Endothelial cell (in vitro differentiated cells): ENCODE results near the gene NEUROG2. TPM values are rescaled to one million over a fixed set of nuclear protein-coding genes. Genes with fewer than 3 reads are reported as not detected.

ENCODE experiments used
- DNase-seq: peaks from one replicate; pipeline ENCODE4 v3.0.0; 2021; ENCODE audit warnings: low spot score
- H3K27ac Mint-ChIP-seq: one replicate; pipeline ENCODE4 v1.8.0; 2021; ENCODE audit warnings: mixed read lengths, inconsistent platforms; ENCODE audit not compliant: unreplicated experiment
- H3K27me3 Mint-ChIP-seq: one replicate; pipeline ENCODE4 v1.8.0; 2021; ENCODE audit warnings: mild to moderate bottlenecking, moderate library complexity, mixed read lengths, inconsistent platforms; ENCODE audit not compliant: unreplicated experiment
- H3K36me3 Mint-ChIP-seq: one replicate; pipeline ENCODE4 v1.8.0; 2021; ENCODE audit warnings: mild to moderate bottlenecking, low read depth, mixed read lengths, inconsistent platforms; ENCODE audit not compliant: unreplicated experiment
- H3K4me1 Mint-ChIP-seq: one replicate; pipeline ENCODE4 v1.8.0; 2021; ENCODE audit warnings: mild to moderate bottlenecking, mixed read lengths, inconsistent platforms; ENCODE audit not compliant: unreplicated experiment
- H3K4me3 Mint-ChIP-seq: one replicate; pipeline ENCODE4 v1.8.0; 2021; ENCODE audit warnings: mild to moderate bottlenecking, mixed read lengths, inconsistent platforms; ENCODE audit not compliant: unreplicated experiment
- H3K9me3 Mint-ChIP-seq: one replicate; pipeline ENCODE4 v1.8.0; 2021; ENCODE audit warnings: mixed read lengths, inconsistent platforms; ENCODE audit not compliant: unreplicated experiment
- total RNA-seq: library from RNA; stranded (reverse); fragmentation: NEBNext Ultra II Directional; extraction: Animal tissue kit (Norgen Biotek cat#: 25700); gene quantifications from one replicate; pipeline ENCODE4 v1.2.1, GENCODE V29; 2021; ENCODE audit not compliant: unreplicated experiment
- TF ChIP-seq, protein P1 (sequence below): fragments of 200-600 bp; sonication (generic); IDR thresholded peaks from one replicate; pipeline ENCODE4 v1.5.0; 2021; ENCODE audit warnings: antibody characterized with exemption; ENCODE audit not compliant: unreplicated experiment

The NEUROG2 gene
- total RNA-seq, 1 donor from 2014 or later: not detected

DNA sequence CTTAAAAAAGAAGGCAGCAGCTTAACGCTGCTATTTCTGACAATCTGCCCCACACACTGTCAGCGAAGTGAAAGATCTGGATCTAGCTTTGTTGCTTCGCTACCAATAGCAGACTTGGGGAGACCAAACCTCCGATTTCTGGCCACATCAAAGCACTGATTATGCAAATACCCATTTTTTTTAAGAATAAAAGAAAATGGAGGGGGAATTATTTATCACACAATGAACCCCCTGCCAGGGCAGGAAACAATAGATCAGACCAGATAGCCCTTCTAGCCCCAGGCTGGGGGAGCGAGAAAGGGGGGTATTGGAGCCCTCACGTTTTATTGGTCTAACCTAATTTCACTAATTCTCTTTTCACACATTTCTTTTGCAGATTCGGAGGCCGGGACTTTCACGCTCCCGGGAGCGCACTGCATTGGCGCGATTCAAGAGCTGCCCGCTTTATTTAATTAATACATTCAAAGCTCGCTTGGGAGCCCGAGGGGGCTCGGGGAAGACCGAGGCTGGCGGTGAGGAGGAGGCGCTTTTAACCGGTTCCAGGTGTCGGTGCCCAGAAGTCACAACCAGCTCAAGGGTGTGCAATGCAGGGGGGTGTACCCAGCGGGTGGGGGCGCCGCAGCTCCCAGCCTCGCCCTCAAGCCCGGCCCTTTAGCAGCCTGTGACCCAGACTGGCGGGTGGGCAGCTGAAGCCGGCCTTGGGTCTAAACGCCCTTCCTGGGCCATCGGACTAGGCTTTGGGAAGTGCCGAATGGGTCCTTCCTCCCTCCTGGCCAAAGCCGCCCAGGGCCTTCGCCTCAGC, 5.5 kb downstream of the NEUROG2 start:
- no peak overlapping the region for H3K4me3 Mint-ChIP-seq
- no peak for DNase-seq

GRCh38 chr4:112509243-112510141, 6.5 kb downstream of the NEUROG2 start:
- Mint-ChIP-seq H3K4me3 (no peak overlapping the region), H3K27me3 (peaks cover 33% of the 10 kb centered on the region), H3K4me1 (peaks cover 27% of the 10 kb centered on the region), H3K36me3 (peaks cover 5% of the 10 kb centered on the region), H3K27ac (no peak overlapping the region), H3K9me3 (no peaks in the 10 kb centered on the region)
- TF ChIP-seq, protein P1, sequence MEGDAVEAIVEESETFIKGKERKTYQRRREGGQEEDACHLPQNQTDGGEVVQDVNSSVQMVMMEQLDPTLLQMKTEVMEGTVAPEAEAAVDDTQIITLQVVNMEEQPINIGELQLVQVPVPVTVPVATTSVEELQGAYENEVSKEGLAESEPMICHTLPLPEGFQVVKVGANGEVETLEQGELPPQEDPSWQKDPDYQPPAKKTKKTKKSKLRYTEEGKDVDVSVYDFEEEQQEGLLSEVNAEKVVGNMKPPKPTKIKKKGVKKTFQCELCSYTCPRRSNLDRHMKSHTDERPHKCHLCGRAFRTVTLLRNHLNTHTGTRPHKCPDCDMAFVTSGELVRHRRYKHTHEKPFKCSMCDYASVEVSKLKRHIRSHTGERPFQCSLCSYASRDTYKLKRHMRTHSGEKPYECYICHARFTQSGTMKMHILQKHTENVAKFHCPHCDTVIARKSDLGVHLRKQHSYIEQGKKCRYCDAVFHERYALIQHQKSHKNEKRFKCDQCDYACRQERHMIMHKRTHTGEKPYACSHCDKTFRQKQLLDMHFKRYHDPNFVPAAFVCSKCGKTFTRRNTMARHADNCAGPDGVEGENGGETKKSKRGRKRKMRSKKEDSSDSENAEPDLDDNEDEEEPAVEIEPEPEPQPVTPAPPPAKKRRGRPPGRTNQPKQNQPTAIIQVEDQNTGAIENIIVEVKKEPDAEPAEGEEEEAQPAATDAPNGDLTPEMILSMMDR: no peak
- no peak for DNase-seq

More for the DNA sequence above, 5.5 kb downstream of the NEUROG2 start:
- no peaks in the 10 kb centered on the region for H3K9me3 Mint-ChIP-seq
- H3K27ac Mint-ChIP-seq: no peak overlapping the region
- TF ChIP-seq, protein P1: no peak
- peaks cover 5% of the 10 kb centered on the region for H3K36me3 Mint-ChIP-seq
- H3K27me3 Mint-ChIP-seq: peaks cover 37% of the 10 kb centered on the region
- peaks cover 31% of the 10 kb centered on the region for H3K4me1 Mint-ChIP-seq

DNA sequence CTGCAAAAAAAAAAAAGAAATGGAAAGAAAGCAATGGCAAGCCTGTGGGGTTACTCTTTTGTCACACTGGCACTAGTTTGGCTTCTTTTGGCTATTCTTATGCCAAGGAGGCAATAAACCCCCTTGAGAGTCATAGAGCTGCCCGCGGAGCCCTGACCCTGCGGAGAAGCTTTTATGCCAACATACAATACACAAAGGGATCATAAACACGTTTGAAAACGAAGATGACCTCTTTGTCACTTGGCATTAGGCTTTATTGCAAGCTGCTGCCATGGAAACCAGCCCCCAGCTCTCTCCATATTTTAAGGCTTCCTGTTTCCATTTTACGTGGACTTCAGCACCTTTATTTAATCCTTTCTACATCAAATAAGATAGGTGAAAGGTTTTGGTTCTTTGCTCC, 7.6 kb downstream of the NEUROG2 start:
- peaks cover 22% of the 10 kb centered on the region for H3K4me1 Mint-ChIP-seq
- H3K9me3 Mint-ChIP-seq: no peaks in the 10 kb centered on the region
- H3K4me3 Mint-ChIP-seq: no peak overlapping the region
- no peak overlapping the region for H3K27ac Mint-ChIP-seq
- no peak for DNase-seq
- H3K36me3 Mint-ChIP-seq: no peaks in the 10 kb centered on the region
- TF ChIP-seq, protein P1: no peak
- H3K27me3 Mint-ChIP-seq: peaks cover 25% of the 10 kb centered on the region

DNA sequence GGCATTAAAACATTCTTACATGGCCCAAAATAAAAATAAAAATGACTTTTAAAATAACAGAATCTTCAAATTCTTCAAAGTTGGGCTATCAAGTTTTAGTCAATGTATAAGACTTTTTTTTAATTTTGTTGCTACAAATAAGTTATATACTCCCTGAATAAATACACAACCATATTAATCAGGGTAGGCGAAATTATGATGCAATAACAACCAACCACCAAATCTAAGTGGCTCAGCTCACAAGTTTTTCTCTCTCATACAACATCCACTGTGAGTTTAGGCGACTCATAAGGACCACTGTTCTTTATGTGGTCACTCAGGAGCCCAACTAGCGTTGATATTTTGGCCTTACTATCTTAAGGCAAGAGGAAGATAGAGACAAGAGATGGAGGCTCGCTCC, 11.2 kb downstream of the NEUROG2 start:
- H3K27ac Mint-ChIP-seq: no peak overlapping the region
- no peak for DNase-seq
- H3K36me3 Mint-ChIP-seq: no peaks in the 10 kb centered on the region
- no peaks in the 10 kb centered on the region for H3K9me3 Mint-ChIP-seq
- peaks cover 15% of the 10 kb centered on the region for H3K27me3 Mint-ChIP-seq
- H3K4me3 Mint-ChIP-seq: no peak overlapping the region
- H3K4me1 Mint-ChIP-seq: peaks cover 11% of the 10 kb centered on the region
- TF ChIP-seq, protein P1: no peak
